A549 (cell line): Measurements from ENCODE around the gene EFTUD2. TPM values are rescaled to one million over a fixed set of nuclear protein-coding genes. Genes with fewer than 3 reads are reported as not detected.

Experiments used
- ATAC-seq, 2 experiments: fragments of 200-7000 bp in 1 of 2; fragments of >200 bp in 1 of 2; cut with Nextera tagmentation in 1 of 2; cut with Tn5 transposase in 1 of 2; 3 replicates each; pipeline versions ENCODE4 v1.8.0 to v1.9.1; 2018 to 2020; ENCODE audit warnings: mild to moderate bottlenecking in 1 of 2, moderate library complexity in 1 of 2
- CTCF ChIA-PET: fragments of 300-600 bp; sonication (Branson Sonifier 250); formaldehyde crosslinking; extraction: SDS; loops from one replicate; lab custom pipeline; 2021; ENCODE audit warnings: antibody characterized with exemption, inconsistent platforms; lab: Yijun Ruan, JAX
- POLR2A ChIA-PET: fragments of 350-600 bp; formaldehyde crosslinking; extraction: SDS; loops from one replicate; lab custom pipeline; 2021; ENCODE audit warnings: antibody characterized with exemption, inconsistent platforms; lab: Yijun Ruan, JAX
- DNase-seq, 2 experiments: peaks; one replicate each; pipeline versions ENCODE4 v3.0.0 to v3.0.0-alpha.2; 2011 to 2016; ENCODE audit warnings: low read depth in 1 of 2, low spot score in 1 of 2
- FAIRE-seq: peaks from 2 replicates; lab custom pipeline; 2011; peaks lifted over from hg19 to GRCh38; lab: Jason Lieb, UNC
- H3K27ac ChIP-seq, 2 experiments: fragments of >200 bp; sonication (Bioruptor Twin); formaldehyde crosslinking; 3 replicates each; pipeline ENCODE4 v1.5.1; 2016 to 2017
- H3K4me1 ChIP-seq: fragments of >200 bp; sonication (Bioruptor Twin); formaldehyde crosslinking; 3 replicates; pipeline ENCODE4 v1.6.1; 2016
- H3K4me2 ChIP-seq: fragments of >200 bp; sonication (Bioruptor Twin); formaldehyde crosslinking; 3 replicates; pipeline ENCODE4 v1.6.1; 2016
- H3K4me3 ChIP-seq: fragments of >200 bp; sonication (Bioruptor Twin); formaldehyde crosslinking; 3 replicates; pipeline ENCODE4 v1.5.1; 2016
- H3K9me3 ChIP-seq: fragments of >200 bp; sonication (Bioruptor Twin); formaldehyde crosslinking; 3 replicates; pipeline ENCODE4 v1.6.1; 2016
- CHD2 ChIP-seq: fragments of 150-350 bp; IDR thresholded peaks from 2 replicates; pipeline ENCODE4 v1.6.1; 2014; ENCODE audit warnings: low read length; ENCODE audit not compliant: partially characterized antibody
- EHF ChIP-seq: fragments of 250-450 bp; sonication (Bioruptor Pico); IDR thresholded peaks from 2 replicates; pipeline ENCODE4 v1.5.0; 2020; ENCODE audit warnings: mild to moderate bottlenecking
- EHMT2 ChIP-seq: fragments of 200-600 bp; sonication (generic); IDR thresholded peaks from 2 replicates; pipeline ENCODE4 v1.6.1; 2016; ENCODE audit warnings: antibody characterized with exemption, low read depth, mild to moderate bottlenecking, moderate library complexity
- FOXS1 ChIP-seq: fragments of 250-450 bp; sonication (Bioruptor Pico); IDR thresholded peaks from 2 replicates; pipeline ENCODE4 v1.5.0; 2020; ENCODE audit warnings: mild to moderate bottlenecking, moderate library complexity
- HES2 ChIP-seq: fragments of >200 bp; sonication (Bioruptor Twin); formaldehyde crosslinking; IDR thresholded peaks from 2 replicates; pipeline ENCODE4 v1.6.1; 2016
- JUN ChIP-seq, 2 experiments: fragments of >200 bp; sonication (Bioruptor Twin); formaldehyde crosslinking; IDR thresholded peaks; 2 replicates in 1 of 2; 3 replicates in 1 of 2; pipeline ENCODE4 v1.6.1; 2016 to 2017
- MAZ ChIP-seq: fragments of 150-350 bp; IDR thresholded peaks from 2 replicates; pipeline ENCODE4 v1.6.1; 2014; ENCODE audit warnings: antibody characterized with exemption, low read depth, low read length, borderline replicate concordance
- MYC ChIP-seq: IDR thresholded peaks from 2 replicates; pipeline ENCODE4 v1.6.1; 2012; ENCODE audit warnings: mild to moderate bottlenecking, inconsistent platforms, low read length, improper control_type of control experiment, borderline replicate concordance
- PBX3 ChIP-seq: IDR thresholded peaks from 2 replicates; pipeline ENCODE4 v1.6.1; 2012
- PHF8 ChIP-seq: fragments of 200-600 bp; sonication (generic); IDR thresholded peaks from 2 replicates; pipeline ENCODE4 v1.6.1; 2016; ENCODE audit warnings: low read depth, mild to moderate bottlenecking, antibody characterized with exemption, moderate library complexity, borderline replicate concordance
- POLR2A ChIP-seq: IDR thresholded peaks from 2 replicates; pipeline ENCODE4 v1.6.1; 2012; ENCODE audit warnings: mild to moderate bottlenecking, low read length
- POLR2AphosphoS2 ChIP-seq: conservative IDR thresholded peaks from 2 replicates; pipeline ENCODE4 v1.6.1; 2012; ENCODE audit warnings: low read length, improper control_type of control experiment, inconsistent platforms
- RARB ChIP-seq: fragments of 250-450 bp; sonication (Bioruptor Pico); IDR thresholded peaks from 2 replicates; pipeline ENCODE4 v1.8.0; 2021; ENCODE audit warnings: mild to moderate bottlenecking, moderate library complexity
- RCOR1 ChIP-seq: fragments of 150-350 bp; IDR thresholded peaks from 2 replicates; pipeline ENCODE4 v1.6.1; 2014; ENCODE audit warnings: antibody characterized with exemption, low read length, low read depth
- SMC3 ChIP-seq: fragments of >200 bp; sonication (Bioruptor Twin); formaldehyde crosslinking; IDR thresholded peaks from 3 replicates; pipeline ENCODE4 v1.6.1; 2018; ENCODE audit warnings: inconsistent platforms
- ZFP36 ChIP-seq: fragments of 450-650 bp; IDR thresholded peaks from 2 replicates; pipeline ENCODE4 v1.6.1; 2014; ENCODE audit warnings: borderline replicate concordance; ENCODE audit not compliant: partially characterized antibody
- ZNF302 ChIP-seq: fragments of 250-450 bp; sonication (Bioruptor Pico); IDR thresholded peaks from 2 replicates; pipeline ENCODE4 v1.9.0; 2021; ENCODE audit warnings: inconsistent platforms, mild to moderate bottlenecking, moderate library complexity
- WGBS: methylation state at CpG from one replicate; pipeline ENCODE4 v1.1.6; 2017; ENCODE audit errors: missing lambda C conversion rate; 5-methylcytosine and 5-hydroxymethylcytosine counted together
- polyA plus RNA-seq, 4 experiments: library from polyadenylated mRNA; depleted of rRNA in 3 of 4; stranded (reverse); fragments of >200 nt; fragmentation: RNase III in 1 of 4; extraction: RNeasy Plus Mini Kit Qiagen cat#74134 plus additional on column Dnase treatment in 1 of 4; gene quantifications; 2 replicates in 3 of 4; 3 replicates in 1 of 4; pipeline ENCODE4 v1.2.3, GENCODE V29; 2011 to 2017

Gene EFTUD2
- polyA plus RNA-seq, 2 of the 4 experiments (the other 2 are of a cell fraction), result 224 to 353 TPM

- no peak for TF ChIP-seq ZFP36
- TF ChIP-seq, all 56 proteins: peak for 0
- no peak for FAIRE-seq
- 75% methylated on average over 9 of the region's 9 CpGs for WGBS
- DNase-seq, result no peak
- ATAC-seq, result peak in 1 of 2 experiments; percentile 30; a peak in 3 of 6 replicates
- Histone ChIP-seq H3K27ac (no peak overlapping the region), H3K4me1 (peaks cover 3% of the 10 kb centered on the region; the same call in 1 of the 3 replicates), H3K4me2 (no peak overlapping the region), H3K9me3 (no peaks in the 10 kb centered on the region), H3K4me3 (no peak overlapping the region)
- ChIA-PET POLR2A (no interaction called here), CTCF (interaction anchor here (1.1 to 45.1 kb wide), 4 partner anchors 6 to 96 kb away, joined by 3 to 1787 read pairs (median 150); no protein-coding TSS in a partner anchor)
Observed at GRCh38 chr17:44872131-44872768, 27.0 kb downstream of the EFTUD2 start.

GRCh38 chr17:44871556-44871955 lies 27.7 kb downstream of the EFTUD2 start:
- no peak overlapping the region for H3K27ac ChIP-seq
- DNase-seq, result no peak
- no peak for FAIRE-seq
- peaks cover 3% of the 10 kb centered on the region; the same call in 1 of the 3 replicates for H3K4me1 ChIP-seq
- H3K4me2 ChIP-seq, result no peak overlapping the region
- H3K9me3 ChIP-seq, result no peaks in the 10 kb centered on the region
- 93% methylated on average over 12 of the region's 12 CpGs for WGBS
- ATAC-seq, result no peak
- H3K4me3 ChIP-seq, result no peak overlapping the region
- TF ChIP-seq EHF, result no peak
- TF ChIP-seq SMC3, result no peak
- TF ChIP-seq POLR2A, result no peak
- no peak for TF ChIP-seq FOXS1 (CRISPR knock-in tag)
- TF ChIP-seq RARB, result no peak
- no peak for TF ChIP-seq EHMT2
- no peak for TF ChIP-seq MYC
- TF ChIP-seq MAZ, result no peak
- TF ChIP-seq PHF8, result no peak
- no peak for TF ChIP-seq PBX3
- TF ChIP-seq ZNF302 (CRISPR knock-in tag), result no peak
- ChIA-PET CTCF (interaction anchor here (0.9 to 45.1 kb wide), 4 partner anchors 8 to 95 kb away, joined by 3 to 1787 read pairs (median 252); partner anchors contain the start of gene HIGD1B), POLR2A (no interaction called here)

DNA sequence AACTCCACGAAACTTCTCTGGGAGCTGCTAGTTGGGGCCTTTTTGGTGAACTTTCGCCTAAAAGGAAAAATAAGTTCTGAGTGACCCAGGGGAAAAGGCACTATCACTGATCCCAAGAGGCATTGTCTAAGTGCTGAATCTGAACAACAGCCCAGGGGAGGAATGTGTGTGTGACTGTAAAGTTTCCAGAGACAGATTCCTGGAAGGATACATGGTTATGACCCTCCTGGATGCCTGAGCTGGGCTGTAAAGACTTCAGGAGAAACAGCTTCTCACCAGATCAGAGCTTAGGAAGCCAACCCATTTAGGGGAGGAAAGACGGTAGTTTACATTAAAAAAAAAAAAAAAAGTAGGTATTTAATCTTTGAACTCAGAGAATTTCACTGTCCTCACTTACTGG lies 31.4 kb downstream of the EFTUD2 start:
- H3K4me1 ChIP-seq, result peaks cover 3% of the 10 kb centered on the region; the same call in 1 of the 3 replicates
- no peaks in the 10 kb centered on the region for H3K9me3 ChIP-seq
- TF ChIP-seq CHD2 (no peak), RCOR1 (no peak), HES2 (no peak)
- TF ChIP-seq, all 56 proteins: peak for 0
- ATAC-seq, result no peak
- Histone ChIP-seq H3K27ac (no peak overlapping the region), H3K4me3 (no peak overlapping the region), H3K4me2 (no peak overlapping the region)
- FAIRE-seq, result no peak
- no peak for DNase-seq
- CTCF ChIA-PET, result interaction anchor here (1.1 to 45.1 kb wide), 12 partner anchors 8 to 230 kb away, joined by 3 to 1787 read pairs (median 7); partner anchors contain the start of gene HIGD1B
- 79% methylated on average over 3 of the region's 3 CpGs for WGBS
- POLR2A ChIA-PET, result interaction anchor here (0.7 kb wide), 1 partner anchor 81 kb away, joined by 3 read pairs; no protein-coding TSS in a partner anchor

DNA sequence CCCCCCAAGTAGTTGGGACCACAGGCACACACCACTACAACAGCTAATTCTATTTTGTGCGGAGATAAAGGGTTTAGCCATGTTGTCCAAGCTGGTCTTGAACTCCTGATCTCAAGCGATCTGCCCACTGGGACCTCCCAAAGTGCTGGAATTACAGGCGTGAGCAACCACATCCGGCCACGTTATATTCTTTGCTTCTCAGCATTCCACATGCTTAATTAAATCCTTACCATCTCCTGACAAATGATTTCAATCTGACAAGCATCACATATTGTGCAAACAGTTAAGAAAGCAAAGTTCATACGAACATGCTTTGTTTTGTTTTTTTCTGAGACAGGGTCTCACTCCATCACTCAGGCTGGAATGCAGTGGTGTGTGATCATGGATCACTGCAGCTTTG lies 33.3 kb downstream of the EFTUD2 start:
- CTCF ChIA-PET, result interaction anchor here (0.8 to 45.1 kb wide), 33 partner anchors 13 to 269 kb away, joined by 3 to 1787 read pairs (median 10); partner anchors contain the start of genes ADAM11, EFTUD2 and HIGD1B
- FAIRE-seq, result no peak
- WGBS, result 87% methylated on average over 6 of the region's 6 CpGs

More for the DNA sequence above, 33.3 kb downstream of the EFTUD2 start:
- H3K9me3 ChIP-seq, result no peaks in the 10 kb centered on the region
- no peak for DNase-seq
- TF ChIP-seq POLR2AphosphoS2, result no peak
- TF ChIP-seq JUN (IDR thresholded peaks at IDR 0.05), result no peak
- TF ChIP-seq, all 56 proteins: peak for 0
- Histone ChIP-seq H3K4me3 (no peak overlapping the region), H3K4me2 (no peak overlapping the region), H3K4me1 (no peaks in the 10 kb centered on the region), H3K27ac (no peak overlapping the region)
- no peak for ATAC-seq
- POLR2A ChIA-PET, result interaction anchor here (1.3 kb wide), 1 partner anchor 87 kb away, joined by 3 read pairs; no protein-coding TSS in a partner anchor
